Activated T-cell treated with anti-CD3 and anti-CD28 coated beads for 4 hours (primary cell): ENCODE data around the gene VTN.
A peak's percentile ranks its signal among the peaks of the same experiment; 100 is the strongest.

ENCODE experiments used
- DNase-seq: peaks from one replicate; pipeline ENCODE4 v3.0.0-alpha.2; 2020

Gene VTN

GRCh38 chr17:28395426-28395825 is 25.3 kb upstream of the VTN start:
- no peak for DNase-seq

DNA sequence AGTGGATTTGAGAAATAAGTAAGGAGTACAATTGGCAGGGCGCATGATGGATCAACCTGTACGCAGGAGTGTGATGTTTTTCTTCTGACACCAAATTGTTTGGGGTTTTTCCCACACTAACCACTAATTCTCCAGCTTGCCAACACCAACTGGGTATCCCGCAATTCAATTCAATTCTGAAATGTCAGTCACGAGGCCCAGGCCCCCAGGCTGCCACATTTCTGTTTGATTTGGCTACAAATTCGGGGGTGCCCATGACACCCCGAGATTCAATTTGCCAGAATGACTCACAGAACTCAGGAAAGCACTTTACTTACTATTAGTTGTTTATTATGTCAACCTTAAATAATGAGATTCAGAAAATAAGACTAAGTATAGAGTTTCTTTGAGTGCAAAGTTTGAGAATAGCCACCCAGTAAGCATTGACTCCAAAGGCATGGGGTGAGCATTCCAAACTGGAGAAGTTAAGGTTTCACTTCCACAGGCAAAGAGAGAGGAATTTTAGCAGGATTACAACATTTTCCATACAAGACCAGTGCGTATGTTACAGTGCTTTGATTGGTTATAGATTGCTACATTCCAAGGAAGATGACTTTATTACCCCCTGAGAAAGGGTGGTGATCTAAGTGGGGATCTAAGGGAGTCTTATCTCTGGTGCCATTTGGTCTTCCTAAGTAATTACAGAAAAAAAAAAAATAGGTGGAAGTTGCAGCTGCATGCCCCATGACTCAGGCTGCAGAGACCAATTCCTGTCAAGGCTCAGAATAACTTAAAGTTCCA is 24.4 kb upstream of the VTN start:
- DNase-seq = no peak

DNA sequence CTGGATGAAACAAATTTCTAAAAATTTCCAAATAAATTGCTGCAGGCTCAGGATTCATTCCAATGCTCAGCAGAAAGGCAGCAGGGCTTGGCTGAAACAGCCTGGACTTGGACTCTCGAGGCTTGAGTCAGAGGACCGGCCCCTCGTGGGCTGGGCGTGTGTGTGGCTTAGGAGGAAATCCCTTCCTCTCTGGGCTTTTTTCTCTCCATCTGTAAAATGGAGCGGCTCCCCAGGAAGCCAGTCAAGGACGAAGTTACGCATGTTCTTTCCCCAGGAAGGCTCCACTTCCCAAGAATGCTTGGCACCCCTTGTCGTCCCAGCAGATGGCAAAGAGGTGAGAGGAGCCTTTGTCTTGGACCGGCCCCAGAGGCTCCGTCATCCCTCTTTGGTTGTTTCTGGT is 22.4 kb upstream of the VTN start:
- DNase-seq = no peak

- no peak for DNase-seq
Measured at GRCh38 chr17:28391401-28391800, 21.3 kb upstream of the VTN start.

DNA sequence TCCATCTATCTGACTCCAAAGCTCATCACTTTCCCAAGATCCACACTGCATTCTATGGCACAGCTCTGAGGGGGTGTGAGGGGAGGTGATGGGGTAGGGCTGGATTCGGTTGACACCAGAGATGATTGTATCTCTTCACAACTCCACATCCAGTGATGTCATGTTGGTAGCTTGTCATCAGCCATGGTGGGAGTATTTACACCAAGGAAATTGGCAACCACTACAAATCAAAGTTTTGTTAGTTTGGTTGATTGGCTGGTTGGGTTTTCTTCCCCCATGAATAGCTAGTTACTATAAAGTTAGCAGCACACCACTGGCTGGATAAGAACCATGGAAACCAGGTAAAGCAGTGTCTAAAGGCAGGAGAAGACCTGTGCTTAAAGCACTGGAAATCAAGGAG is 20.9 kb upstream of the VTN start:
- no peak for DNase-seq

DNA sequence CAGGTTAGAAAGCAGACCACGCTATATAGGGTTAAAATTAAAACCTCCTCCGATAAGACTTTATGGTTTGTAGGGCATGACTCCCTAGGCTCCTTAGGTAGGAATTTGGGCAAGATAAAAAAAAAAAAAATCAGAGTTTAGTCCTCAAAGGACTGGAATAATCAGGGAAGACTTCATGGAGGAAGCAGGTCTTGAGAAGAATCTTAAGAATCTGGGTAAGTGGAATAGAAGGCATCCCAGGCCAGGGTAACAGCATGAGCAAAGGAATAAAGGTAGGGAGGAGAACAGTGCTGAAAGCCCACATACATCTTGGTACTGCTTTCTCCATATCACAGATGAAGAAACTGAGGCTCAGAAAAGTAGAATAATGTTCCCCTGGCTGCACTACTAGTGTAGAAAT is 20.5 kb upstream of the VTN start:
- DNase-seq = no peak

GRCh38 chr17:28390141-28390540 is 20.0 kb upstream of the VTN start:
- DNase-seq = no peak

- DNase-seq = no peak
Measured at GRCh38 chr17:28388106-28388505, 18.0 kb upstream of the VTN start.

- DNase-seq = no peak
Measured at GRCh38 chr17:28386391-28386790, 16.3 kb upstream of the VTN start.

GRCh38 chr17:28385406-28385805 is 15.3 kb upstream of the VTN start:
- no peak for DNase-seq

DNA sequence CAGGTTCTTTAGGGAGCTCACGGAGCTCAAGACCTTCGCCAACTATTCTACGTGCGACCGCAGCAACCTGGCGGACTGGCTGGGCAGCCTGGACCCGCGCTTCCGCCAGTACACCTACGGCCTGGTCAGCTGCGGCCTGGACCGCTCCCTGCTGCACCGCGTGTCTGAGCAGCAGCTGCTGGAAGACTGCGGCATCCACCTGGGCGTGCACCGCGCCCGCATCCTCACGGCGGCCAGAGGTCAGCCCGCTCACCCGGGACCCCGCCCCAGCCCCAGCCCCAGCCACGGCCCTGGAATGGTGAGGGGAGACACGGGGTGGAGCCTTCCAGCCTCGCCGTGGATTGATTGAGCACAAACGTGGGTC is 14.9 kb upstream of the VTN start:
- no peak for DNase-seq

DNA sequence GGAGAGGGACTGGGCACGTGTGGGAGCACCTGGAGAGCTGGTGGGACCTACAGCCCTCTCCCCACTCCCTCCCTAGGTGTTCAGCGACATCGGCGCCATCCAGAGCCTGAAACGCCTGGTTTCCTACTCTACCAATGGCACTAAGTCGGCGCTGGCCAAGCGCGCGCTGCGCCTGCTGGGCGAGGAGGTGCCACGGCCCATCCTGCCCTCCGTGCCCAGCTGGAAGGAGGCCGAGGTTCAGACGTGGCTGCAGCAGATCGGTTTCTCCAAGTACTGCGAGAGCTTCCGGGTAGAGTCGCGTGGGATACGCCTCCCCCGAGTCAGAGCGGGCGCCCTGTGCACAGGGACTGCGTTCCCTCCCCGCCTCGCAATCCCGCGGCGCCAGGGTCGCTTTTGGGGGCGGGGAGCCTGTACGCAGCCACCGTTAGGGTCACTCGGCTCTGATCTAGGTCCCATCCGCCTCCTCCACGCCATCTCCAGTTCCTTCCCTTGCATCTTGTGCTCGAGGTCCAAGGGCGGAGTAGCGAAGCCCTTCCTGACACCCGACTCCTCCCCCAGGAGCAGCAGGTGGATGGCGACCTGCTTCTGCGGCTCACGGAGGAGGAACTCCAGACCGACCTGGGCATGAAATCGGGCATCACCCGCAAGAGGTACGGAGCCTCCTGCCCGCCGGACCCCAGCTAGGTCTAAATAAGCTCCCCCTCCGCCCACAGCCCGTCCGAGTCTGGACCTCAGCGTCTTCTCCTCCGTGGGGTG is 14.4 kb upstream of the VTN start:
- peak; percentile 41 for DNase-seq

DNA sequence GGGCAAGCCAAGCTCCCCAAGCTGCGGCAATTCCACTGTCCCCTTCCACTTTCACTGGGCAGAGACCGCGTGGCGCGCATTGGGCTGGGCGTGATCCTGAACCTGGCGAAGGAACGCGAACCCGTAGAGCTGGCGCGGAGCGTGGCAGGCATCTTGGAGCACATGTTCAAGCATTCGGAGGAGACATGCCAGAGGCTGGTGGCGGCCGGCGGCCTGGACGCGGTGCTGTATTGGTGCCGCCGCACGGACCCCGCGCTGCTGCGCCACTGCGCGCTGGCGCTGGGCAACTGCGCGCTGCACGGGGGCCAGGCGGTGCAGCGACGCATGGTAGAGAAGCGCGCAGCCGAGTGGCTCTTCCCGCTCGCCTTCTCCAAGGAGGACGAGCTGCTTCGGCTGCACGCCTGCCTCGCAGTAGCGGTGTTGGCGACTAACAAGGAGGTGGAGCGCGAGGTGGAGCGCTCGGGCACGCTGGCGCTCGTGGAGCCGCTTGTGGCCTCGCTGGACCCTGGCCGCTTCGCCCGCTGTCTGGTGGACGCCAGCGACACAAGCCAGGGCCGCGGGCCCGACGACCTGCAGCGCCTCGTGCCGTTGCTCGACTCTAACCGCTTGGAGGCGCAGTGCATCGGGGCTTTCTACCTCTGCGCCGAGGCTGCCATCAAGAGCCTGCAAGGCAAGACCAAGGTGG is 11.2 kb upstream of the VTN start:
- no peak for DNase-seq

DNA sequence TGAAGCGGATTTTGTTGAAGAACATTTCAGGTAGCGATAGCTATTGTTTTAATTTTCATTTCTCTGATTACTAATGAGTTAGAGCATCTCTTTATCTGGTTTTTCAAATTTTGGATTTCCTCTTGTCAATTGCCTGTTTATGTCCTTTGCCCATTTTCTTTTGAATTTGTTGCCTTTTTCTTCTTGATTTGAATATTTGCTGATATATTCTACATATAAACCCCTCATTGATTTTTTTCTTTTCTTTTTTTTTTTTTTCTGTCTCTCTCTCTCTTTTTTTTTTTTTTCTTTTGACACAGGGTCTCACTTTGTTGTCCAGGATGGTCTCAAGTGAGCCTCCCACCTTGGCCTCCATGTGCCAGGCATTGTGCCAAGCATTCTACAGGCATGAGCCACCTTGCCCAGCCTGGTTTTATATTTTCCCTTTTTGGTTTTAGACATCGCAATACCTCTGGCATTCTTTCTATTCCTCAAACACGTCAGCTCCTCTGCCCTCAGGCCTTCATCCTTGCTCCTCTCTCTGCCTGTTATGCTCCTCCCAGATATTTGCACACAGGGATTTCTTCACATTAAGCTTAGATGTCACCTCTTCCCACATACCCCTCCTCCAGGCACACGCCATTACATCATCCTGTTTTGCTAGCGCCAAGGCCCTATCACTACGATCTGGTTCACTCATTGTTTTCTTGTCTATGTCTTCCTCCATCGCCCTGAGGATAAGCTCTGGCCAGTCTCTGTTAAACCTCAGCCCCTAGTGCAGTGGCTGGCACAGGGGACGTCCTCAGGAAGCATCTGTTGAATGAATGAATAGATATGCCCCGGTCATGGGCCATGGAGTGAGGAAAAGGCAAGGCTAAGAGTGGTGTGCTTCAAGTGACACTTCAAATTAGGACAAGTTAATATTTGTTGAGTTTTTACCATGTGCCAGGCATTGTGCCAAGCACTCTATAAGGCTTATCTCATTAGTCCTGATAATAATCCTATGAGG is 10.0 kb upstream of the VTN start:
- DNase-seq = no peak

- DNase-seq = no peak
Measured at GRCh38 chr17:28372945-28373274, 2.8 kb upstream of the VTN start.

DNA sequence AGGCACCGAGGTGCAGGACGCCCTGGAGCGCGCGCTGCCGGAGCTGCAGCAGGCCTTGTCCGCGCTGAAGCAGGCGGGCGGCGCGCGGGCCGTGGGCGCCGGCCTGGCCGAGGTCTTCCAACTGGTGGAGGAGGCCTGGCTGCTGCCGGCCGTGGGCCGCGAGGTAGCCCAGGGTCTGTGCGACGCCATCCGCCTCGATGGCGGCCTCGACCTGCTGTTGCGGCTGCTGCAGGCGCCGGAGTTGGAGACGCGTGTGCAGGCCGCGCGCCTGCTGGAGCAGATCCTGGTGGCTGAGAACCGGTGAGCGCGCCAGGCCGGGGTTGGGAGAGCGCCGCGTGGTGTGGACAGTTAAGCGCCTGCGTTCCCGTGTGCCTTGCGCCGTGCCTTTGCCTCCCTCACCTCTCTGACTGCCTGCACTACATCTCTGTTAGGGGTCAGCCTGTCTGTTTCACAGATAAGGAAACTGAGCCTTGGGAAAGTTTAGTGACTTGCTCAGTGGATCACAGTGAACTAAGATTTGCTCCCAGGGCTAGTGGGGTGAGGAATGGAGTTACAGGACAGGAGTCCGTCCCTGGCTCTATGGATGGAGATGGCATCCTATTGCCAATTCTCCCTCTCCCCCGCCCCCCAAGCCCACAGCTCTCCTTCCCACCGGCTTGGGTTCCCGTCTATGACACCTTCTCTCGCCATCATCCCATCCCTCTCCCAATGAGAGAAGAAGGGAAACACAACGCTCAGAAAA is 2.3 kb upstream of the VTN start:
- no peak for DNase-seq

DNA sequence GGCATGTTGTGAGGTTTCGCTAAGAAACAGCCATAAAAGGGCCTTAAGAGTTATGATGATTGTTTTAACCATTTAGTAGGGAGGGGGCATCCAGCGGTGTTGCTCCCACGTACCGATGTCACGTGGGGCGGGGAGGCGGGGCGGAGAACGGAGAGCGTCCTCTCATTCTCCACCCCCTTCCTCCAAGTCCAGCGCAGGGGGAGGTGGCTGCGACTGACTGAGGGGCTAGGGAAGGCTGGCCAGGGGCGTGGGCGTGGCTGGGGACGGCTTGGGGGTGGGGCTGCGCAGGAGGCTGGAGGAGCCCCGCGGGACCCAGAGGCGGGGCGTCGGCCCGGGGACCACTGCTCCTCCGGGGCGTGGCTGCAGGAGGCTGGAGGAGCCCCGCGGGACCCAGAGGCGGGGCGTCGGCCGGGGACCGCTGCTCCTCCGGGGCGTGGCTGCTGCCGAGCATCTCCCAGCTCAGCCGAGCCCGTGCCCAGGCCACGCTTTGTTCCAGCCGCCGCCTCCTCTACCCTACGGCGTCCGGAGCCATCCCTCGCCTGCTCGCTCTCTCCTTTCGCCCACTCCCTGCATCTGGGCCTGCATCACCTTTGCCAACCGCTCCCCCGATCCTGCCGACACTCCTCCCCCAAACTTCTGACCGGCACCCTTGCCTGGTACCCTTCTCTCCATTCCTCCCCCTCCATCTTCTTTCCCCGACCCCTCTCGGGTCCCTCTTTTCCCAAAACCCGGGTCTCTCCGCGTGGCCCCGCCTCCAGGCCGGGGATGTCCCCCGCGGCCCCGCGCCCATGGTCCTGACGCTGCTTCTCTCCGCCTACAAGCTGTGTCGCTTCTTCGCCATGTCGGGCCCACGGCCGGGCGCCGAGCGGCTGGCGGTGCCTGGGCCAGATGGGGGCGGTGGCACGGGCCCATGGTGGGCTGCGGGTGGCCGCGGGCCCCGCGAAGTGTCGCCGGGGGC is 1.4 kb upstream of the VTN start, which contains the start of gene SARM1:
SARM1 (plus strand) TSS at position 450 of the 958 bp plus-strand sequence; CDS start at position 789, 339 bp downstream.
- peak; percentile 78 for DNase-seq

DNA sequence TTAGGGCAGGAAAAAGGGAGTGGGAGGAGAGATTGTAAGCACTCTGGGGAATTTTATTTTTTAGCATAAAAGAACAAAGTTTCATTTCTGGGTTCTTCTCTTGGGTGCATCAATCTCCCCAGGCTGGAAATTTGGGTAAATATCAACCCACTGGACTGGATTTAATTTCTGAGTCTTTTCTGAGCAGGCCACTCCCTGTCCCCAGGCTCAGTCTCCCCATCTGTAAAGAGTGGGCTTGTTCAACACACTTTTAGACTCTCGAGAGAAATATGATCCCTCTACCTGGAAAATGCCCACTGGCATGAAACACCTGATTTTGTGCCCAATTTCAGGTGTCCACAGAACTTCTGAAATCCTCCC is 617 bp upstream of the VTN start:
- DNase-seq = no peak

- DNase-seq = no peak
Measured at GRCh38 chr17:28369684-28370034, 448 bp downstream of the VTN start.

- no peak for DNase-seq
Measured at GRCh38 chr17:28368915-28369683, 1.0 kb downstream of the VTN start.
